Karpas-422 (cell line): ENCODE measurements around the gene P2RY2. TPM values are rescaled to one million over a fixed set of nuclear protein-coding genes. Genes with fewer than 3 reads are reported as not detected.

Experiments used
- DNase-seq: peaks from one replicate; pipeline ENCODE4 v3.0.0-alpha.2; 2015
- H2AFZ ChIP-seq: fragments of 200-600 bp; sonication (generic); 2 replicates; pipeline ENCODE4 v1.6.1; 2014; ENCODE audit warnings: antibody characterized with exemption, low read length, mixed read lengths
- H3K27ac ChIP-seq: fragments of 200-600 bp; sonication (generic); 2 replicates; pipeline ENCODE4 v1.5.1; 2014; ENCODE audit warnings: mild to moderate bottlenecking, low read length, moderate library complexity
- H3K27me3 ChIP-seq: fragments of 200-600 bp; sonication (generic); 2 replicates; pipeline ENCODE4 v1.6.1; 2014; ENCODE audit warnings: low read length, mixed read lengths
- H3K36me3 ChIP-seq: fragments of 200-600 bp; sonication (generic); 2 replicates; pipeline ENCODE4 v1.6.1; 2014; ENCODE audit warnings: low read length, mixed read lengths; ENCODE audit not compliant: insufficient read depth
- H3K4me1 ChIP-seq: fragments of 200-600 bp; sonication (generic); 2 replicates; pipeline ENCODE4 v1.6.1; 2014; ENCODE audit warnings: mild to moderate bottlenecking, low read length, mixed read lengths
- H3K4me2 ChIP-seq: fragments of 200-600 bp; sonication (generic); 2 replicates; pipeline ENCODE4 v1.6.1; 2014; ENCODE audit warnings: low read length, low read depth, mild to moderate bottlenecking; ENCODE audit not compliant: poor library complexity, severe bottlenecking
- H3K4me3 ChIP-seq: fragments of 200-600 bp; sonication (generic); 2 replicates; pipeline ENCODE4 v1.5.1; 2014; ENCODE audit warnings: mild to moderate bottlenecking, antibody characterized with exemption, low read length, mixed read lengths
- H3K79me2 ChIP-seq: fragments of 200-600 bp; sonication (generic); 2 replicates; pipeline ENCODE4 v1.6.1; 2014; ENCODE audit warnings: mild to moderate bottlenecking, low read length, mixed read lengths
- H3K9ac ChIP-seq: fragments of 200-600 bp; sonication (generic); 2 replicates; pipeline ENCODE4 v1.6.0; 2014; ENCODE audit warnings: low read length
- H3K9me2 ChIP-seq: fragments of 200-600 bp; sonication (generic), shearing (Covaris generic); replicated peaks from 2 replicates; pipeline ENCODE4 v1.6.0; 2014; ENCODE audit warnings: mild to moderate bottlenecking, low read length, moderate library complexity; ENCODE audit not compliant: insufficient read depth
- H3K9me3 ChIP-seq: fragments of 300-700, 200-600 bp; sonication (generic); 2 replicates; pipeline ENCODE4 v1.6.1; 2014; ENCODE audit warnings: low read length, mixed read lengths
- H4K20me1 ChIP-seq: fragments of 200-600 bp; sonication (generic); 2 replicates; pipeline ENCODE4 v1.6.1; 2014; ENCODE audit warnings: mild to moderate bottlenecking, antibody characterized with exemption, low read length, low read depth; ENCODE audit not compliant: insufficient read depth
- total RNA-seq: library from RNA; depleted of rRNA; stranded (reverse); fragments of >200 nt; shearing (Covaris generic); gene quantifications from 2 replicates; pipeline ENCODE4 v1.2.3, GENCODE V29; 2014; ENCODE audit warnings: low replicate concordance

Gene P2RY2
- total RNA-seq, 1 experiment from 2014 or later = not detected

DNA sequence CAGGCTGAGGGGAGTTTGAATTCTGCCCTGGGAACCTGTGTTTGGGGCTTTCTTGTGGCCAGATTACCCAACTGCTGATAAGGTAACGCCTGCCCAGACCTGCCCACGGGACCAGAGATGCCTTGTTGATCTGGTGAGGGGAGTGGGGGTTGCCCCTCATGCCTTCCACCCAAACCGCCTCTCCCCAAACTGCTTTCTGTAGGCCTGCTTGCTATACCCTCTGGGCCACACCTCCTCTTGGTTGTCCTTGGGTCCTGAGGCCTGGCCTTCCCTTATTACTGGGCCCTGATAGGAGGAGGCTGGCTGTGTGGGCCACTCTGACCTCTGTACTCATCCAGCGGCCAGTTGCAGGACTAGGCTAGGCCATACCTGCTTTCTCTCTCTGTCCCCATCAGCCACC lies 3.4 kb downstream of the P2RY2 start:
- Histone ChIP-seq H3K4me3 (no peak overlapping the region), H3K79me2 (no peaks in the 10 kb centered on the region), H3K9me3 (no peaks in the 10 kb centered on the region), H3K9ac (no peak overlapping the region), H2AFZ (no peak overlapping the region), H3K27ac (no peak overlapping the region), H4K20me1 (no peaks in the 10 kb centered on the region), H3K4me1 (no peaks in the 10 kb centered on the region), H3K27me3 (no peaks in the 10 kb centered on the region), H3K4me2 (no peak overlapping the region), H3K9me2 (no peaks in the 10 kb centered on the region), H3K36me3 (no peaks in the 10 kb centered on the region)
- no peak for DNase-seq

DNA sequence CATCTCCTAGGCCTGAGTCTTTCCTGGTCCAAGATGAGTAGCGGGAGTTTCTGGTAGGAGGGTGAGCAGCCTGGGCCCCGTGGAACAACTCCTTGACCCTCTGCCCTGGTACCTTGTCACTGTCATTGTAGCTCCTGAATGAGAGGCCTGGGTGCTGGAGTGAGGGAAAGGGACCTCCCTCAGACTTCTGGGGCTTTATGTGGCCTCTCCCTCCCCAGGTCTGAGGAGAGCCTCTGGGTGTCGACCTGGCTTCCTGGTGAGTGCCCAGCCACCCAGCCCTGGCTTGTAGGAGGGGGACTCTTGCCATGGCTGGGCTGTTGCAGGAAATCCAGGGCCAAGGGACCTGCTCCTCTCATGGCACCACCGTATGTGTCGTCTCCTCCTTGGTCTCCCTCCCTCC lies 3.9 kb downstream of the P2RY2 start:
- DNase-seq = no peak

DNA sequence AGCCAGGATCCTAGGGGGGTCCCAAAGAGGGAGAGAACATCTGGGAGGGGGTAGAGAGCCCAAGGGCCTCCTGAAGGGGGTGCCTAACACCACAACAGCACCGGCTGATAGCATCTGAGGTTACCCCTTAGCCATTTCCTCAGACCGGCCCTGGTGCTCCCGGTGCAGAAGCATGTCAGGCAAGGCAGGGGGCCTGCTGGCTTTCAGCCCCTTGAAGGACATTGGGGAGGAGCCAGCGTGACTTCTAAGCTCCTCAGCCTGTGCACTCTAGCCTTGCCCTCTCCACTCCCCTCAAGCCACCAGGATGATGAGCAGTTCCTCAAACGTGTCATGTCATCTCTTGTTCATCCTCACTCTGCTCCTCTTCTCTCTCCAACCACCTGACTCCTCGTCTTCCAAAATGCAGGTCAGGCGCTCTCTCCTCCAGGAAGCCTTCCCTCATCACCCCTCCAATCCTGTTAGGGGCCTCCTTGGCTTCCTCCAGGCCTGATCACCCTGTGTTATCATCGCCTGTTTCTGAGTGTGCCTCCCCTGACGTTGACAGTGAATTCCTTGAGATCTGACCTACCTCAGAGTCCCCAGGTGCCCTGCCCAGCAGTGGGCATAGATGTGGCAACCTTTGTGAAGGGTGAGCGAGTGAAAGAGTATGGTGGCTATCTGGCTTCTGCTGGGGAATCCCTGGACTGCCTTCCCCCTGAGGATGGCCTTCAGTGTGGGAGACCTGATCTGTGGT lies 6.1 kb downstream of the P2RY2 start:
- no peaks in the 10 kb centered on the region for H3K9me3 ChIP-seq
- no peak overlapping the region; the same call in 1 of the 2 replicates for H2AFZ ChIP-seq
- no peak overlapping the region for H3K4me3 ChIP-seq
- no peak for DNase-seq
- H3K9ac ChIP-seq = no peak overlapping the region
- H3K4me2 ChIP-seq = no peak overlapping the region
- no peaks in the 10 kb centered on the region for H4K20me1 ChIP-seq
- no peaks in the 10 kb centered on the region for H3K9me2 ChIP-seq
- no peak overlapping the region for H3K27ac ChIP-seq
- H3K36me3 ChIP-seq = no peaks in the 10 kb centered on the region
- H3K4me1 ChIP-seq = no peaks in the 10 kb centered on the region
- no peaks in the 10 kb centered on the region for H3K27me3 ChIP-seq
- H3K79me2 ChIP-seq = no peaks in the 10 kb centered on the region

More for the DNA sequence above, 3.9 kb downstream of the P2RY2 start:
- Histone ChIP-seq H3K79me2 (no peaks in the 10 kb centered on the region), H3K9me2 (no peaks in the 10 kb centered on the region), H3K4me2 (no peak overlapping the region), H3K9me3 (no peaks in the 10 kb centered on the region), H4K20me1 (no peaks in the 10 kb centered on the region), H3K36me3 (no peaks in the 10 kb centered on the region), H3K9ac (no peak overlapping the region), H2AFZ (no peak overlapping the region), H3K27ac (no peak overlapping the region), H3K4me1 (no peaks in the 10 kb centered on the region), H3K27me3 (no peaks in the 10 kb centered on the region), H3K4me3 (no peak overlapping the region)

DNA sequence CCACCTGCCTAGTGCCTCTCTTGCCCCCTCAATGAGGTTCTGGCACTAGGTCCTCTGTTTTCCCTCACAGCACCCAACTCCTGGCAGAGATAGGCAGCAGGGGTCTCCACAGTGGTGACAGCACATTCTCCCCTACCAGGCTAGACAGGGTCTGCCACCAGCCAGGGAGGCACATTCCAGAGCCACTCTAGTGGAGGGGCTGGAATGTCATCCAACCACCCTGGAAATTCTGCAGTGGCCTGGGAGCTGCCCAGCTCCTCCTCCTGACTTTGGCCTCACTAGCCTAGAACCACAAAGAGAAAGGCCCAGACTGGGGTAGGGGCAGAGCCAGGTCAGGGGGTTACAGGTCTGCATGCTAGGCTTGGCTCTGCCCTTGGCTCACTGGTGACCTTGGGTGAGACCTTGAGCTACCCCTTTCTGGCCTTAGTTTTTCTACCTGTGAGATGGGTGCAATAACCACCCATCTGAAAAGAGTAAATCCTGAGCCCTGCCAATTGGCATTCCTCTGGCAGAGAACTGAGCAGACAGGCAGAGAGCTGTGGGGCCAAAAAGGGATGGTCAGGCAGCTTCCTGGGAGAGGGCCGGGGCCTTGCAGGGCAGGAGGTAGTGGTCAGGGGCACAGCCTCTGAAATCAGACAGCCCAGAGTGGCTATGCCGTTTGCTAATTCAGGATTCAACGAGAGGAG lies 7.1 kb downstream of the P2RY2 start:
- Histone ChIP-seq H3K9ac (no peak overlapping the region), H3K79me2 (no peaks in the 10 kb centered on the region), H3K4me3 (no peak overlapping the region), H3K4me1 (no peaks in the 10 kb centered on the region), H2AFZ (no peak overlapping the region), H3K27me3 (no peaks in the 10 kb centered on the region), H3K9me2 (no peaks in the 10 kb centered on the region), H3K9me3 (no peaks in the 10 kb centered on the region), H3K36me3 (no peaks in the 10 kb centered on the region), H3K27ac (no peak overlapping the region), H4K20me1 (no peaks in the 10 kb centered on the region), H3K4me2 (no peak overlapping the region)
- no peak for DNase-seq

DNA sequence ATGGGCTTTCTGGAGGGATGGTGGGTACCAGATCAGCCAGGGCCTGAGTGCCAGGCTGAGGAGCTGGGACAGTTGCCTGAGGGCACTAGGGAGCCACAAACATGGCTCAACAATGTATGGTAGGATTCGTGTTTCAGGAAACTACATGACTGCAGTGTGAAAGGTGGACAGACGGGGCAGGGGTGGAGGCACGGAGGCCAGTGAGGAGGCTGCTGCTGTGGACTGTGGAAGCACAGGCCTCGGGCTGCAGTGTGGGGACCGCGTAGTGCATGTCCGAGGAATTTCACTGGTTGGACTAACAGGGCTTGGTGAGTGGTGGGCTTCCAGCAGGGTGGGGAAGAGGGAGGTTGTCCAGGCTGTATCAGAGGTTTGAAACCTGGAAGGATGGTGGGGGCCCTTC lies 7.8 kb downstream of the P2RY2 start:
- no peak overlapping the region for H3K4me2 ChIP-seq
- no peaks in the 10 kb centered on the region for H3K4me1 ChIP-seq
- no peak overlapping the region for H3K4me3 ChIP-seq
- no peaks in the 10 kb centered on the region for H3K9me2 ChIP-seq
- no peaks in the 10 kb centered on the region for H4K20me1 ChIP-seq
- H3K36me3 ChIP-seq = no peaks in the 10 kb centered on the region
- H3K27ac ChIP-seq = no peak overlapping the region
- H2AFZ ChIP-seq = no peak overlapping the region
- no peak overlapping the region for H3K9ac ChIP-seq
- H3K79me2 ChIP-seq = no peaks in the 10 kb centered on the region
- no peaks in the 10 kb centered on the region for H3K27me3 ChIP-seq
- no peaks in the 10 kb centered on the region for H3K9me3 ChIP-seq
- DNase-seq = no peak

DNA sequence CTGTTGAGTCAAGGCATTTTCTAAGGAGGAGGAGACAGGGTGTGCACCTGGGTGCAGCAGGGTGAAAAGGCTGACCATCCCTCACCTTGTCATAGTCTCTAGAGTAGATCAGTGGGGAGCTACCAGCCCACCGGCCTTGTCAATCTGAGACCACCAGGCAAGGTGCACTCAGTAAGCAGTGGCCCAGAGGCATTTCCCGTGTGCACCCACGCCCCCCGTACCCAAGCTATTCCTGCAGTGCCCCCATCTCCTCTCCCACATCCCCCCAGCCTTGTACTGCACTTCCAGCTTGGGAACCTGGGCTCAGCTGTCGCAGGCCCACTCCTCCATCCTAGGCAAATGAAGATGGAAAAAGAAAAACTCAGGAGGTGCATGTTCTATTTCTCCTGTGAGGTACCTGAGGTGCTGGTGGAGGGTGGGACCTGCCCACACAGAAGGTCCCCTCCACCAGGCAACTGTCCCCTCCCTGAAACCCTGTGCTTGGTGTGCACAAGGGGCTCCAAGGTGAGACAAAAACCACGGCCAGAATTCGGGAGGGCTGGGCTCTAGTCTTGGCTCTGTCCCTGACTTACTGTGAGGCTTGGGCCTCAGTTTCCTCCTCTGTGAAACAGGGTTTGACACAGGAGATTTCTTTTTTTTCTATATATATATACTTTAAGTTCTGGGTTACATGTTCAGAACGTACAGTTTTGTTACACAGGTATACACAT lies 8.4 kb downstream of the P2RY2 start:
- H3K4me3 ChIP-seq = no peak overlapping the region
- no peak overlapping the region for H3K4me2 ChIP-seq
- H3K9ac ChIP-seq = no peak overlapping the region
- no peaks in the 10 kb centered on the region for H3K9me3 ChIP-seq
- no peaks in the 10 kb centered on the region for H3K79me2 ChIP-seq
- no peak overlapping the region for H2AFZ ChIP-seq
- no peak for DNase-seq
- H3K36me3 ChIP-seq = no peaks in the 10 kb centered on the region
- no peak overlapping the region for H3K27ac ChIP-seq
- H4K20me1 ChIP-seq = no peaks in the 10 kb centered on the region
- no peaks in the 10 kb centered on the region for H3K4me1 ChIP-seq
- H3K27me3 ChIP-seq = no peaks in the 10 kb centered on the region
- H3K9me2 ChIP-seq = no peaks in the 10 kb centered on the region

DNA sequence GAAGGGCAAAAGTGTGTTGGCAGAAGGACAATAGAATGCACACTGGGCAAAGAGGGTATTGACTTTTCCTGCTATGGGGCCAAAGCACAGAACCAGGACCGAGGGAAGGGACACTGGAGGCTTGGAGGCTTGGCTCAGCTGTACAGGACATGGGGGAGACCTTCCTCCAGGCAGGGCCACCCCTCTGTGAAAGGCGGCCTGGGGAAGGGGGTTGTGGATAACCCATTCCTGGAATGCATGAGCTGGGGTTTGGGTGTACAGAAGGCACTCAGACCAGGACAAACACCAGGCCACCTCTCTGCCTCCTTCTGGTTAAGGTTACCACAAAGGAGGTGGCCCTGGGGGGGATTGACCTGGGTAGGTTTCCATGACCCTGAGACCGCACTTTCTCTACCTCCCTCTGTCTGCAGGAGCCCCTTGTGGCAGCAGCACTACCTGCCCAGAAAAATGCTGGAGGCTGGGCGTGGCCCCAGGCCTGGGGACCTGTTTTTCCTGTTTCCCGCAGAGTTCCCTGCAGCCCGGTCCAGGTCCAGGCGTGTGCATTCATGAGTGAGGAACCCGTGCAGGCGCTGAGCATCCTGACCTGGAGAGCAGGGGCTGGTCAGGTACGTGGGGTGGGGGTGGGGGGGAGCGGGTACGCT lies 9.6 kb downstream of the P2RY2 start:
- H3K4me1 ChIP-seq = no peaks in the 10 kb centered on the region
- no peak overlapping the region for H2AFZ ChIP-seq
- H3K36me3 ChIP-seq = no peaks in the 10 kb centered on the region
- no peak overlapping the region for H3K4me3 ChIP-seq
- H3K79me2 ChIP-seq = no peaks in the 10 kb centered on the region
- H3K9ac ChIP-seq = no peak overlapping the region
- H3K27ac ChIP-seq = no peak overlapping the region
- H4K20me1 ChIP-seq = no peaks in the 10 kb centered on the region
- H3K27me3 ChIP-seq = no peaks in the 10 kb centered on the region
- no peaks in the 10 kb centered on the region for H3K9me2 ChIP-seq
- H3K4me2 ChIP-seq = no peak overlapping the region
- H3K9me3 ChIP-seq = no peaks in the 10 kb centered on the region
- DNase-seq = no peak
